ENCODE data around the gene PBXIP1.

Gene PBXIP1

DNA sequence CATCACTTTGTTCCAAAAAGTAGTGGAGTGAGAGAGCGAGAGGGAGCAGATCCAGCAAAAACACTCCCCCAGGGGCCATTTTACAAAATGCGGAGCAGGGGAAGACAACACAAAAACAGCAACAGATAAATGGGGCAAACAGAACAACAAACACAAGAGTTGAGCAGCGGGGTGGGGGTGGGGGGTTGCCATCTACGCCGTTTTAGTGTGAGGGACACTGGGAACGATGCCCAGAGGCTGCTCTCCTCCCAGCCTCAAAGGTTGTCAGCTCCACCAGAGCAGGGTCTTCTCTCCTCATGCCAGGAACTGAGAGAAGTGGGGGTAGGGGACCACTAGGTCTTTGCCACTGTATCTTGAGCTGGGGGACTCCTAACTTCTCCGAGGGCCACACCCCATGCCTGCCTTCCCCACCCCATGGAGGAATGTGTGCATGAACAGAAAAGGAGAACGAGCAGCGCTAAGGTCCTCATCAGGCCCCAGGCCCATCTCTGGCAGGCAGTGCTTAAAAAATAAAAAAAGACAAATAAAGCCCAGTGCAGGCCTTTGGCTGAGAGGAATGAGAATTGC, 1.3 kb upstream of the PBXIP1 start:
- TF ChIP-seq, protein P1, sequence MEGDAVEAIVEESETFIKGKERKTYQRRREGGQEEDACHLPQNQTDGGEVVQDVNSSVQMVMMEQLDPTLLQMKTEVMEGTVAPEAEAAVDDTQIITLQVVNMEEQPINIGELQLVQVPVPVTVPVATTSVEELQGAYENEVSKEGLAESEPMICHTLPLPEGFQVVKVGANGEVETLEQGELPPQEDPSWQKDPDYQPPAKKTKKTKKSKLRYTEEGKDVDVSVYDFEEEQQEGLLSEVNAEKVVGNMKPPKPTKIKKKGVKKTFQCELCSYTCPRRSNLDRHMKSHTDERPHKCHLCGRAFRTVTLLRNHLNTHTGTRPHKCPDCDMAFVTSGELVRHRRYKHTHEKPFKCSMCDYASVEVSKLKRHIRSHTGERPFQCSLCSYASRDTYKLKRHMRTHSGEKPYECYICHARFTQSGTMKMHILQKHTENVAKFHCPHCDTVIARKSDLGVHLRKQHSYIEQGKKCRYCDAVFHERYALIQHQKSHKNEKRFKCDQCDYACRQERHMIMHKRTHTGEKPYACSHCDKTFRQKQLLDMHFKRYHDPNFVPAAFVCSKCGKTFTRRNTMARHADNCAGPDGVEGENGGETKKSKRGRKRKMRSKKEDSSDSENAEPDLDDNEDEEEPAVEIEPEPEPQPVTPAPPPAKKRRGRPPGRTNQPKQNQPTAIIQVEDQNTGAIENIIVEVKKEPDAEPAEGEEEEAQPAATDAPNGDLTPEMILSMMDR (IDR thresholded peaks at IDR 0.05; ENCODE audit: insufficient read depth, missing control alignments), result no peak
- no peak for FAIRE-seq
- no peak for DNase-seq (ENCODE audit: insufficient read length, low spot score)

DNA sequence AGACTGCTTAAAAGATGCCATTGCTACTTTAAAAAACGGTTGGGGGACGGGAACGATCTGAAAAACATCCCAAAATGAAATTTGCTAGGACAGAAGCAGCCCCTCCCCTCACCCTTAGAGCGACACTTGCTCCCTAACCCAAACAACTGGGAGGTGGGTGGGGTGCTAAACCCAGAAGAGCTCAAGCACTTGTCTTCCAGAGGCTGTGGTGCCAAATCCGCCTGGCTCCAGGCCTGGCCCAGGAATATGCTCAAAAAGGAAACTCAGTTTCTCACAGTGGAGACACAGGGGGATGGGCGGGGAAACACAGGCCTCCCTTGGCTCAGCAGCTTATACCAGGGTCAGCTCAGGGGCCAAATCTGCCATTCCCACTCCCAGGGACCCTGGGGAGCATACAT, 644 bp upstream of the PBXIP1 start:
- TF ChIP-seq, protein P1 (IDR thresholded peaks at IDR 0.05; ENCODE audit: insufficient read depth, missing control alignments), result no peak
- FAIRE-seq (no peak), DNase-seq (ENCODE audit: insufficient read length, low spot score) (no peak)

DNA sequence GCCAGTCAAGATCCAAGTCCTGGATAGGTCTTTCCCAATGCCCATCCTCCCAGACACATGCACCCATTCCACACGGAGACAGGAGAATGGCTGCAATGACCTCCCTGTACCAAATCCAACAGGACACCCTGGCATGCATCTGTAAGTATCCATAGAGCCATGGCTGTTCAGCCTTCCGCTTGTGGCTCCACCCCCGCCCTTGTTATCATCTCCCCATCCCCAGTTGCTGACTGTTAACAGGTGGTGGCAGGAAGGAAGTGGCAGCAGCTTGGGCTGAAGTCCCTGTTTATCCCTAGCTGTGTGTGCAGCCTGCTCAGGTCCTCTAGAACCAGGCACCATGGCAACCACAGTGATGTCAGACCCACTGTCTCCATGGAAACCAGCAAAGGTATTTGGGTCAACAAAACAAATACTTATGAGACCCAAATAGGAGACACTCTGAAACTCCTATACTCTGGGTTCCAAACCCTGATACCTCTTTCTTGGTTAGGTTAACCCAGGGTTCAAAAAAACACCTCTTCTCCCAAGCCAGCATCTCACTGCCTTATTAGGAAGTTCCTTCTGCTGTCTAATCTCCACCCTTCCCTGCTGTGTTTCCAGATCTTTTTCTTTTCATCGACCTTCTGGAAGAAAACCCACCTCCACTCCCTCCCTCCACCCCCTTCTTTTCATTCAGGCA, 721 bp downstream of the PBXIP1 start:
- FAIRE-seq (no peak), DNase-seq (ENCODE audit: insufficient read length, low spot score) (no peak)
- TF ChIP-seq, protein P1 (IDR thresholded peaks at IDR 0.05; ENCODE audit: insufficient read depth, missing control alignments), result no peak

DNA sequence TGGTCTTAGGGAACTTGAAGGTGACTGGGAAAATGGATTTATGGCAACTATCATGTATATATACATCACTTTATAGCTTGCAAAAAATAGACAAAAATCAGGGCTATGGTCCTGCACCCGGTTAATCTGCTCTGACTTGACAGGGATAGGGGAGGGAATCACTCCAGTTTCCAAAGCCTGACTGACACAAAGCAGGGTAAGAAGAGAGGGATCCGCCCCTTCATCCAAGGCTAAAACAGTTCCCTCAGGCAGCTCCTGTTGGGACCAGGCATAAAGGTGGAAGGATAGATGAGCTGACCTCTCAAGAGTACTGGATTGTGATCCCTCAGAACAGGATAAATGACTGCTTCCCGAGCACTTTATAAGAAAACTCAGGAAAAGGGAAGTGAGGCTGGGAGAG, 1.4 kb downstream of the PBXIP1 start:
- no peak for FAIRE-seq

DNA sequence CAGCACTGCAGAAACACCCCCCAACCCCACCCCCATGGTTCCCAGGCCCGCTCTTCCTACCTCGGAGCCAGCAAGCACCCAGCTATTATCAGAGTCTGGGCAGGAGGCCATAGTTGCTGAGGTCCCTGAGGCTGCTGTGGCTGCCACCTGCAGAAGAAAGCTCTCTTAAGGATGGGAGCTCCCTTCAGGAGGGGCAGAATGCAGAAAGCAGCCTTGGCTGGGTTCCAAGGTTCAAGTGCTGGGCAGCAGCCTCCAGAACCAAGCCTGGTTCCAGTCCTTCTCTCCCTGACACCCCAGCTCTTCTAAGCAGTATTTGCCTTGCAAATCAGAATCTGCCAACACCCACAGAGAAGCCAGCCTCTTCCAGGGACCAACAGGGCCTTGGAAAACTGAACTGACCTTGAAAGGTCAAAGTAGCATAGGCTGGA, 2.3 kb downstream of the PBXIP1 start:
- DNase-seq (ENCODE audit: insufficient read length, low spot score), result no peak
- TF ChIP-seq, protein P1 (IDR thresholded peaks at IDR 0.05; ENCODE audit: insufficient read depth, missing control alignments), result no peak
- FAIRE-seq, result no peak

More for the DNA sequence above, 1.4 kb downstream of the PBXIP1 start:
- DNase-seq (ENCODE audit: insufficient read length, low spot score), result no peak
- TF ChIP-seq, protein P1 (IDR thresholded peaks at IDR 0.05; ENCODE audit: insufficient read depth, missing control alignments), result no peak

DNA sequence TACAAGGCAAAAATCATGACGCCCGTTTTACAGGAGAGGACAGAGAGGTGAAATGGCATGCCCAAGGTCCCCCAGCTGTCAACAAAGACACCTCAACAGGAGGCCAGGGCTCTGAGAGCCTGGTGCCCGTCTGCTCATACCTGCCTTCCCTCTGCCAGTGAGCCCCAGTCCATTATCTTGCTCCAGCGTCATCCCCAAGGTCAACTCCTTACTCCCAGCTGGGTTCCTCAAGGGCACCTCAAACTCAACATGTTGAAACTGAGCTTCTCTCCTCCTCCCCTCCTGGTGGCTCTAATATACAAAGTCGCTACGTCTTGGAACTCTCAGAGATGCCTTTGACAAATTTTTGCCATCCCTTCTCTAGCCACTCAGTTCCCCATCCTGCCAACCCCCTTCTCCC, 3.2 kb downstream of the PBXIP1 start:
- TF ChIP-seq, protein P1 (IDR thresholded peaks at IDR 0.05; ENCODE audit: insufficient read depth, missing control alignments), result no peak
- no peak for FAIRE-seq
- no peak for DNase-seq (ENCODE audit: insufficient read length, low spot score)

Measured in D721Med (cell line).